HT1080 (cell line): ENCODE measurements around the gene PPP2CA. TPM values are rescaled to one million over a fixed set of nuclear protein-coding genes. Genes with fewer than 3 reads are reported as not detected.
"Not testable (repeated sequence)": the region's sequence is repeated elsewhere in the genome, so short reads cannot be mapped to it uniquely, and the experiment has no call there.

Experiments used
- DNase-seq: peaks from one replicate; pipeline ENCODE4 v3.0.0-alpha.2; 2015; ENCODE audit warnings: low read depth
- polyA plus RNA-seq, 2 experiments: library from polyadenylated mRNA; depleted of rRNA; stranded (reverse); fragments of >200 nt; gene quantifications; 2 replicates each; pipeline ENCODE4 v1.2.3, GENCODE V29; 2015
- total RNA-seq: library from RNA; depleted of rRNA; stranded (reverse); fragments of >200 nt; shearing (Covaris generic); gene quantifications from 2 replicates; pipeline ENCODE4 v1.2.3, GENCODE V29; 2014; rRNA removed

PPP2CA gene
- 224 and 287 TPM in 2 replicates for total RNA-seq
- polyA plus RNA-seq (2015; cell fraction: cytosol; rRNA removed), result 233 and 235 TPM in 2 replicates
- polyA plus RNA-seq (2015; cell fraction: nucleus; rRNA removed), result 186 and 229 TPM in 2 replicates

DNA sequence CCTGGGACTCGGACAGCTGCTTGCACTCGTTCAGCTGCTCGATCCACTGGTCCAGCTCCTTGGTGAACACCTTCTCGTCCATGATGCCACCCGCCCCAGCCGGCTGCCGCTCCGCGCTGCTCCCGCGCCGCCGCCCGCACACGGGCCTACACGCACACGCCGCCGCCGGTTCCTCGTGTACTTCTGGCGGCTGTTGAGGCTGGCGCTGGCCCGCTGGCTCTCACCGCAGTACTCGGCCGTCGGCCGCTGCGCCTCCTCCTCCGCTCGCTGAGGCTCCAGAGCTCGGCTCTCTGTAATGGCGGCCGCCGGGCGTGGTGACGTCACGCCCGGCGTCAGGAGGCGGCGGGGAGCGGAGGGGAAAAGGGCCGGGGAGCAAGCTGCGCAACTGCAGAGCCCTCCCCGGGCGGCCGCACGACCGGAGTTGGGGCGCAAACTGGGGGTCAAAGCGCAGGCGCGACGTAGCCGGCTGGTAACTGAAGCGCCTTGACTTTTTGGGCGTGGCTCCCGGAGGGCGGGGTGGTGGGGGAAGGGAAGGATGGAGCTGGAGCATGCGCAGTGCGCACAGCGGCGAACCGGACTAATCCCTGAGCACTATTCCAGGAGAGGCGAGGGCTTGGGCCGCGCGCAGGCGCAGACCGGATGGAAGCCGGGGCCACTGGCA is at the start of gene PPP2CA:
Gene PPP2CA (minus strand): TSS at position 294 of the 661 bp plus-strand sequence. CDS start 212 bp downstream, at position 82.
- DNase-seq, result peak; percentile 99

DNA sequence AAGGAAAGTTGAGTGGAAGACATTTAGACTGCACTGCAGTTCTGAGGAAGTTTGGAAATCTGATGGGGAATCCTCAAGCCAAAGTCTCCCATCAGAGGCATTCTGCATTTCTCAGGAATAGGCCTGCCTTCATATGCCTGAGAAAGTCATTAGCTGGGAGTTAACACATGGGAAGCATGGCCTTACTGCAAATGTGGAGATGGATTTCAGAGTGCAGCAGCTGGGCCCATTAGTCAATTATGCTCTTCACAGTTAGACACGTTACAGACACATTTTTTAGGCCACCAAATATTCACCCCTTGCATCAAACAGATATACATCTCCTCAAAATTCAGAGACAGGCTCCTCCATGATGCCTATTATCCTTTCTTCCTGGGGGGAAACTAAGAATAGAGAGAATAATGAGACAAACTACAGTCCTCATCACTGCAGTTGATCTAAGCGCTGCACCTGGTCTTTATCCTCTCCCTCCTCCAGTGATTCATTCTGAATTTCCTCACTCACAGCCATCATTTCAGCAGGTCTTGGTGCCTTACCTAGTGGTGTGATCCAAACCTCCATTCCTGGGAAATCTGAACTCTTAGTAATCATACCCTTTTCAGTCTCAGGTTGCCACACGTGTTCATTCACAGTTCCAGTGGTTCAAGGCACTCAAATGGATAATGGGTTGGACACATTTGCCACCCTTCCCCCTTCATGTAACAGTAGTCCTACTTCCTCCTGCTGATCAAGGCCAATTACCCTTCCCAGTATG is 47.9 kb upstream of the PPP2CA start:
- DNase-seq, result peak; percentile 43

DNA sequence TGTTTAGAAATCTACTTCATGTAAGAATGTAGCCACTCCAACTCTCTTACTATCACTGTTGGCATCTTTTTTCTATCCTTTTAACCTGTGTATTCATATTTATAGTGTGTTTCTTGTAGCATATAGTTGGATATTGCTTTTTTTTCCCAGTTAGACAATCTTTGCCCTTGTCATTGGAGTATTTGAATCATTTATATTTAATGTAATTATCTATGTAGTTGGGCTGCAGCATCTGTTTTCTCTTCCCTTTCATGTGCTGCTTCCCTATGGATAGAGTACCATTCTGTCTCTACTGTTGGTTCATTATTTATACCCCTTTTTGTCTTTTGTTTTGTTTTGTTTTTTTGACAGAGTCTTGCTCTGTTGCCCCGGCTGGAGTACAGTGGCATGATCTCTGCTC is 45.2 kb upstream of the PPP2CA start:
- DNase-seq, result no peak

DNA sequence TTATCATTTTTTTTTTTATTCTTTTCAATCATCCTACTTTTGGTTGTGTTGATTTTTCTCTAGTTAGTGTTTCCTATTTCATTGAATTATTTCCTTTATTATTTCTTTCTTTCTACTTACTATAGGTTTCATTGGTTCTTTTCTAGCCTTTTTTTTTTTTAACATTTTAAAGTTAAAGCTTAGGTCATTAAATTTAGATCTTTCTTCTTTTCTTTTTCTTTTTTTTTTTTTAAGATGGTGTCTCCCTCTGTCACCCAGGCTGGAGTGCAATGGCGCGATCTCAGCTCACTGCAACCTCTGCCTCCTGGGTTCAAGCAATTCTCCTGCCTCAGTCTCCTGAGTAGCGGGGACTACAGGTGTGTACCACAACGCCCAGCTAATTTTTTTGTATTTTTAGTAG is 43.0 kb upstream of the PPP2CA start:
- DNase-seq, result no peak

DNA sequence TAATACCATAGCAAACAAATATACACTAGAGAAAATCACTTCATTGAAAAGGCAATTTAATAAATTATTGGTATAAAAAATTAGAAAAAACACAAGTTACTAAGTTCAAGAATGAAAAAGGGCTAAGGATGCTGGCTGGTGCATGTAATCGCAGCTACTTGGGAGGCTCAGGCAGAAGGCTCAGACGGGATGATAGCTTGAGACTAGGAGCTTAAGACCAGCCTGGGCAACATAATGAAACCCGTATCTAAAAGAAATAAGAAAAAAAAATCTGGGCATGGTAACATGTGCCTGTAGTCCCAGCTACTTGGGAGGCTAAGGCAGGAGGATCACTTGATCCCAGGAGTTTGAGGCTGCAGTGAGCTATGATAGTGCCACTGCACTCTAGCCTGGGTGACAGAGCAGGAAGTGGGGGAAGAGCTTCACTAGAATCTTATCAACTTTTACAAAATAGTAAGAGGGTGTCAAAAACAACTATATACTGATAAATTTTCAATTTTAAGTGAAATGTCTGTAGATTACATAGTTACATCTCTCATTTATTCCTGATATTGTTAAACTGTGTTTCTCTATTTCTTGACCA is 42.2 kb upstream of the PPP2CA start:
- no peak for DNase-seq

DNA sequence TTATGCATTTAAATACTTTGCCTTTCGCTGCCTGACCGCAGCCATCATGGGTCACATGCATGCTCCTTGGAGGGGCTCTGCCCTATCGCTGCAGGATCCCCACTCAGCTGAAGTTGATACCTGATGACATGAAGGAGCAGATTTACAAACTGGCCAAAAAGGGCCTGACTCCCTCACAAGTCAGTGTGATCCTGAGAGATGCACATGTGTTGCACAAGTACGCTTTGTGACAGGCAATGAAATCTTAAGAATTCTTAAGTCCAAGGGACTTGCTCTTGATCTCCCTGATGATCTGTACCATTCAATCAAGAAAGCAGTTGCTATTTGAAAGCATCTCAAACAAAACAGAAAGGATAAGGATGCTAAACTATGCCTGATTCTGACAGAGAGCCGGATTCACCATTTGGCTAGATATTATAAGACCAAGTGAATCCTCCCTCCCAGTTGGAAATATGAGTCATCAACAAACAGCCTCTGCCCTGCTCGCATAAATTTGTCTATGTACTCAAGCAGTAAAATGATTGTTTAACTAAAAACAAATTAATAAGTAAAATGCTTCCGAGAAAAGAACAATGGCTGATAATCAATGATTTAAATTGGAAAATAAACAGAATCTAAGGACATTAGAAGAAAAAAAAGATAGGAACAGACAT is 41.6 kb upstream of the PPP2CA start:
- peak; percentile 46 for DNase-seq

DNA sequence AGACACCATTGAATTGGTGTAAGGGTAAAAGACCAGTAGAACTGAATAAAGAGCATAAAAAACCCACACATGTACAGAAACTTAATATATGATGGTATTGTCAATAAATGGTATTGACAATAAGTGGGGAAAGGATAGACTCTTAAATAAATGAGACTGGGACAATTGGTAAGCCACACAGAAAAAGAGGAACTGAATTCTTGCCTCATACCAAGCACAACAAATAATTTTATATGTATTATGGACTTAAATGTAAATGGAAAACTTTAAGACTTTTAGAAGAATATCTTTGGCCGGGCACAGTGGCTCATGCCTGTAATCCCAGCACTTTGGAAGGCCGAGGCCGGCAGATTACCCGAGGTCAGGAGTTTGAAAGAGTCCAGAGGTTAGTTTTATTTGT is 37.9 kb upstream of the PPP2CA start:
- no peak for DNase-seq

DNA sequence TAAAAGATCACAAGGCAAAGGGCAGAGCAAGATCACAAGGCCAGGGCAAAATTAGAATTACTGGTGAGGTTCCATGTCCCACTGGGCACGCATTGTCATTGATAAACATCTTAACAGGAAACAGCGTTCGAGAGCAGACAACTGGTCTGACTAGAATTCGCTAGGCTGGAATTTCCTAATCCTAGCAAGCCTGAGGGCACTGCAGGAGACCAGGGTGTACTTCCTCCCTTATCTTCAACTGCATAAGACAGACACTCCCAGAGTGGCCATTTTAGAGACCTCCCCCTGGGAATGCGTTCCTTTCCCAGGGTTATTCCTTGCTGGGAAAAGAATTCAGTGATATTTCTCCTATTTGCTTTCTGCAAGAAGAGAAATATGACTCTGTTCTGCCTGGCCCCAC is 36.8 kb upstream of the PPP2CA start:
- not testable (repeated sequence) for DNase-seq

DNA sequence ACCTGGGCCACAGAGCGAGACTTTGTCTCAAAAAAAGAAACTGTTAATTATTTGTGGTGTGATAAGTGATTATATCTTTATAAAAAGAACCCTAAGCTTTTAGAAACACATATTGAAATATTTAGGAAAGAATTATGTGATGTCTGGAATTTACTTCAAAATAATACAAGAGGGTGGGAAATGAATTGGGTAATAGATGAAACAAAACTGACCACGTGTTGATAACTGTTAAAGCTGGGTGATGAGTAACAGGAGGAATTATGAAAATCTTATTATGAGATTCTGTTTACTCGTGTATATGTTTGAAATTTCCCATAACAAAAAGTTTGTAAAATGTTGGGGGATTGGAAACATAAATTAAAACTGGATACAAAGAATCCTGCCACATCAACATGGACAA is 33.0 kb upstream of the PPP2CA start:
- DNase-seq, result no peak

DNA sequence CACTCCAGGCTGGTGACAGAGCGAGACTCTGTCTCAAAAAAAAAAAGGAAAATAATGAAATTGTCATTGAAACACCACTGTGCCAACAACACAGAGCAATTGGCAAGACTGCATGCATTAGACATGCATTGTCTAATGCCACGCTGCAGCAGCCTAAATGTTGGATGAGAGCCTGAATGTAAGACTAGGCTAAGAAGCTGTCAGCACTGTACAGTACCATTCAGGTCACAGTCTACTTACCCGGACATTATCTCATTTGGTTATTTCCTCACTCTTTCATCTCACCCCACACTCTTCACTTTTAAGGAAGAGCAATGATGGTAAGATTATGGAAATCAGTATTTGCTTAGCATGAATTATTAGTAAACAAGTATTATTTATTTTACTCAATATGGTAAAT is 31.3 kb upstream of the PPP2CA start:
- no peak for DNase-seq

DNA sequence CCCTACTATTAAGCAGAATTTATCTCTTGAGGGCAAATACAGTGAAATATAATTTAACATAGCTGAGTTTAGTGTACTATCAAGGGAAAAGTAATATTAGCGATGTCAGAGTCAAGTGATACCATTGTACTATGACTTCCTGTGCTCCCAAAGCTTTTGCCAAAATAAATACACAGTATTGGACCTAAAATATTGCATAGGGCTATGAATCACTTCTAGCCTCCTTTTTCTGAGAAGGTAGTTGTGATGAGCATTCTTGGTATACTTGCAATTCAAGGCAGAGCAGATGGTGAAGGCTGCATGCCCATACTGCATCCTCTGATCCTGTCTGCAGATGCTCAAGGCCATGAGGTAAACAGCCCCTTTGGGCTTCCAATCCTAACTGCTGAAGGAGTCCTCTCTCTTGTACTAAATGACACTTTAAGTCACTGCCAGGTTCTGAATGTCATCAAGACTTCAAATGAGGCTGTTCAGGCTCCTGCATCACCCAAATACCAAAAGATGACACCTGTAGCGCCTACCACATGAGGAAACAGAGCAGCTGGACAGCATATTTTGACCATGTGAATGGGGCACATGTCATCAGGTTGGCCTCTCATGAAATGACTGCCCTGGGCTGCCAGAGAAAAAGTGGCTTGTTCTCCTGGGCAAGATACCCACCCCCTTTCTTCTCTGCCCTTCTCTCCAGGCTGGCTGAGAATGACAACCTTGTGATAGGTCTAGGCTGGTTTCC is 29.7 kb upstream of the PPP2CA start:
- peak; percentile 80 for DNase-seq

DNA sequence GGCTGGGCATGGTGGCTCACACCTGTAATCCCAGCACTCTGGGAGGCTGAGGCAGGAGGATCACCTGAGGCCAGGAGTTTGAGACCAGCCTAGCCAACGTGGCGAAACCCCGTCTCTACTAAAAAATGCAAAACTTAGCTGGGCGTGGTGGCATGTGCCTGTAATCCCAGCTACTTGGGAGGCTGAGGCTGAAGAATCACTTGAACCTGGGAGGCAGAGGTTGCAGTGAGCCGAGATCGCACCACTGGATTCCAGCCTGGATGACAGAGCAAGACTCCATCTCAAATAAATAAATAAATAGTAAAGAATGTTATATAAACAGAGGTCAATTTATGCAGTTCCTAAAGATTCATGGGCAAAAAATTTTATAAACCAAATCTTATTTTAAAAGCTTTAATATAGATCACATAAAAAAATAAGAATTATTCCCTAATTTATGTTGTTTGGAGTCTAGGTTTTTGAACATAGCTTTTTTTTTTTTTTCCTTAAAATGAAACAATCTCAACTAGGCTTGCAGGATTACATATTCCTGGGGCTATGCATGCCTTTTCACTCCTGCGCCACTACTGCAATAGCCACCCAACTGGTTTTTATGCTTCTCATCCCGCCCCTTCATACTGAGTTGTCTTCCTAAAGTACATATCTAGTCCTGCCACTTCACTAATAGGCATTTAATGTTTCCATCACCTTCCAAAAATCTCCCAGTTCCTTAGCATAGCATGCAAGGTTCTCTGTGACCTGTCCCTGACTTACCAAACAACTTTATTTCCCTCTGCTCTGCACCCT is 27.7 kb upstream of the PPP2CA start:
- DNase-seq, result not testable (repeated sequence)

DNA sequence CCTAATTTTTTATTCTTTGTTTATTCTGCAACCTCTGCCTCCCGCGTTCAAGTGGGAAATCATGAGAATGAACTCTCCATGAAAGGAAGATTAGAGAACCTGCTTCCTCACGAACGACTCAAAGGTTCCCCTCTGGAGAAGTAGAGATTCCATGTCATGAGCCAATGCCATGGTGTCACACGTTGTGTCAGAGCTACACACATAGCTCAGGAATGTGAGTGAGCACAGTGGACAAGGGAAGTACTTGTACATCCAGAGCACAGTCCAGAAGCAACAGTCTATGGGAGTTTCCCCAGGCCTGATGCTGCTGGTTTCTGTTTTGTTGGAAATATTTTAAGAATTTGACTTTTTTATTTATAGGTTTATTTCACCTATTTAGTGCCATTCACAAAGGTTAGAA is 26.8 kb upstream of the PPP2CA start:
- peak; percentile 86 for DNase-seq

DNA sequence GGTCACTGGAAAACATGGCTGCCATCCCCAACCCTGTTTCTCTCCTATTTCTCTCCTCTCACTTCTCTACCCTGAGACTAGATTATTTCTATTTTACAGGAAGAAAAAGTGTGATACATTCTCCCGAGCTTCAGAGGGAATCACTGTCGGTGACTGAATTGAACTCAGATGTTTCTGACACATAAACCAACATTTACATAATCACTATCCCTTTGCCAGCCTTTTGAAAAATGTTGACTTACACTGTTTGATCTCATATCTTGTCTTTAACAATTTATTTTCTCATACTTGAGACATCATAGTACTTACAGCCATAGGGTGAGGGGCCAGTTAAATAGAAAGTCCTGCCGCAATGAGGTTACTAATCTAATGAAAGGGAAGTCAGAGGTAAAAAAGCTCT is 25.1 kb upstream of the PPP2CA start:
- no peak for DNase-seq

DNA sequence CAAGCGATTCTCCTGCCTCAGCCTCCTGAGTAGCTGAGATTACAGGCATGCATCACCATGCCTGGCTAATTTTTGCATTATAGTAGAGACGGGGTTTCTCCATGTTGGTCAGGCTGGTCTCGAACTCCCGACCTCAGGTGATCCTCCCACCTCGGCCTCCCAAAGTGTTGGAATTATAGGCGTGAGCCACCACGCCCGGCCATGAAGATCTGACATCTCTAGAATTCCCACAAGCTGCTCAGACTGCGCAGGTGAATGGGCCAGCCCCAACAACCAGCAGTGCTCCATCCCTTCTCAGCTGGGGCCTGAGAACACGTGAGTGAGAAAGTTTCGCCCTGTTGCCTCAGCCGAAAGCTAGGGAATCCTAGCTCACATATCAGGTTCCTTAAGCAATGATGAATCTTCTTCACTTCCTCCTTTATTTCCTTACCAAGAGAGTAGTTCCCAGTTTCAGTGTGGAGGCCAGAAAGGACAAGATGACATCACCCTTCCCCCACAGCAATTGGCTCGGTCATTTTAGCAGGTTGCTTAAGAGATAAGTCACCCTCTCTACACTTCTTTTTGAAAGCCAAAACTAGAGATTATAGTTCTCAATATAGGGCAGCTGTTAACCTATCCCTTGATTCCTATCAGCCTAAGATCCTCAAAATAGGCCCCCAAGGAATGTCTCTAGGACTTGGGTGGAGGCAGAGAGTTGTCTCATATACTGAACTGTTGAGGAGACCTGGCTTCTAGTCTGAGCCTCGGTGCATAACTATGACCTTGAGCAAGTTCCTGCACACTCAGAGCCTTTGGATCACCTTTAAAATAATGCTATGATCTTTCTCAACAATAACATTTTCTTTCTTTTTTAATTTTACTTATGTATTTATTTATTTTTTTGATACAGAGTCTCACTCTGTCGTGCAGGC is 23.9 kb upstream of the PPP2CA start:
- DNase-seq, result peak; percentile 30

DNA sequence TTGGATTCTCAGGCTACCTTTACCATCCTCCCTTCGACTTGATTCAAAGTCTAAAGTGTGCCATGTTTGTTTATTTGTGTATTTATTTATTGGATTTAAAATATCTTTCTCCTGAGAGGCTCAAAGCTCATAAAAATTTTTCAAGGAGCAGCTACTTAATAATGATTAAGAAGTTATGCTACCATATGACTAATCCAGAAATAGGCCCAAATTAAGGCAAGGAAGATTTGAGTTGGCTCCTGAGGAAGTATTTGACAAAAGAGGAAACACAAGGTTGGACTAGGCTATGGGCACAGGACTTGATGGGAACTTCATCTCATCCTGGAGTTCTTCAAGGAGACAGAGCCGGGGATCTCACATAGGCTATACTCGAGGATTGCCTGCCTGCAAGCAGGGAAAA is 22.4 kb upstream of the PPP2CA start:
- no peak for DNase-seq

DNA sequence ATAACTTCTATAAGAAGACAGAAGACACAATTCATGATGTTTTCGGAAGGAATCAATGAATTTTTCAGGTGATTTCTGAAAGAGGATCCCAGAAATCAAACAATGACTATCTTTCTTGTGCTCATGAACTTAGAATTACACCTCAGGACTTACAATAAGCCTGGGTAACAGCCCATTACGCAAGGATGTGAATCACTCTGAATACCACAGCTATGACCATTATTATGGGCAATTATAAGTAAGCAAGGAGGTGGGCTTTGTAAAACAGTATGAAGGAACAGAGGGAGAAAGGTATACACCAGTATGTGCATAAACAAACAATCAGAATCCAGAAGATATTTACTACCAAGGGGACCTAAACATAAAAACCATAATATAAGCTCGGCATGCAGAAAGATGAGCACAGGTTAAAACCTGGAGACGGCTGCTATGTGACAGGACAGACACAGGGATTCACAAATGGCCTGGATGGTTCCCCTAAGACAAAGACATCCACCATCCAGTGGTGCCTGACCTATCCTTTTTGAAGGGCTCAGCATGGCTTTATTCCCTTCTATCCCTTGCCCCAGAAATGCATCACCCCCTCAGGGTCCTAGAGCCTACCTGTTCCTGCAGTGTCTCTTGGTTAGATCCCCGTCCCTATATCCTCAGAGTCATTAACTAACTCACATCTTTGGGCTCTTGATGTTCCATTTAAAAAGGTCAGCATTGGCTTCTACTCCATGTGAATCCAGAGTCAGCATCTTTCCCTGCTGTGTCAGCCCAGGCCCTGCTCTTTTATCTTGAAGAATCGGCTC is 21.8 kb upstream of the PPP2CA start:
- peak; percentile 92 for DNase-seq

DNA sequence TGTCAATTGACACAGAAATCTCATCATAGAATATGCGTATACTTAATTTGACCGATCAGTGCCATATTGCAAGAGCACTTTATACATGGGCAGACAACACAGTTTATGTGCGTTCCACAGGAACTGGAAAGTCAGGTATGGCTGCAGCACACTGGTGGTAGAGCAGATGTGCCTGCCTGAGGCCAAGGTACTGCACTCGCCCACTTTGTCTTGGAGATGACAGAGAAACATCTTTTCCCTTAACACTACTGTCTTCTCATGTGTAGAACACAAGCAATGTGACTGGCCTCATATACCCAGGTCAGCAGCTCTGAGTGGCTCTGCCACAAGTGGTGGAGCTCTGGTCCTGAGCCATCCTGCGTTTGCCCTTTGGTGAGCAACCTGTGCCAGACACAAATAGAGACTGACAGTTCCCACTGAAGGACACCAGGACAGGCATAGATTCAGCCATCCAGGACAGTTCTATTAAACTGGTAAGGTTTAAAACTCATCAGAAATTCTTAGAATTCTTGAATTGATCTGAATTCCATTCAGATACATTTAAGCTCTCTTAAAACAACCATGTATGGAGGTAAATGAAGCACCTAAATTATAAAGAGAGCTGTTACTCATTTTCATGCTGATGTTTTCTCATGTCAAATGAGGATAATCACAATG is 21.0 kb upstream of the PPP2CA start:
- peak; percentile 50 for DNase-seq
